K562 (cell line): ENCODE measurements around the gene PRICKLE3. TPM values are rescaled to one million over a fixed set of nuclear protein-coding genes. Genes with fewer than 3 reads are reported as not detected.

ENCODE experiments used
- ARNT ChIP-seq, 2 experiments: fragments of 450-650 bp; IDR thresholded peaks; 2 replicates each; pipeline ENCODE4 v1.6.1; 2016; ENCODE audit warnings: mild to moderate bottlenecking in 1 of 2
- ATF7 ChIP-seq: fragments of 450-650 bp; IDR thresholded peaks from 2 replicates; pipeline ENCODE4 v1.7.1; 2014; ENCODE audit warnings: mild to moderate bottlenecking, moderate library complexity
- CCNT2 ChIP-seq: IDR thresholded peaks from 2 replicates; pipeline ENCODE4 v1.6.1; 2011; ENCODE audit warnings: borderline replicate concordance, low read depth, mild to moderate bottlenecking, moderate library complexity, mixed read lengths, low read length; ENCODE audit not compliant: insufficient read length; ENCODE audit errors: extremely low read depth
- CEBPB ChIP-seq: fragments of 450-650 bp; IDR thresholded peaks from 2 replicates; pipeline ENCODE4 v1.6.1; 2016; ENCODE audit warnings: missing genetic modification characterization, missing compliant biosample characterization
- CHAMP1 ChIP-seq: fragments of 450-650 bp; IDR thresholded peaks from 2 replicates; pipeline ENCODE4 v1.6.1; 2016; ENCODE audit warnings: mild to moderate bottlenecking
- CHD1 ChIP-seq: fragments of 200-600 bp; sonication (generic); IDR thresholded peaks from one replicate; pipeline ENCODE4 v1.6.1; 2012; ENCODE audit warnings: mild to moderate bottlenecking, moderate library complexity, low read length, inconsistent platforms
- CREM ChIP-seq: IDR thresholded peaks from 2 replicates; pipeline ENCODE4 v1.6.1; 2014; ENCODE audit warnings: antibody characterized with exemption, low read depth
- DPF2 ChIP-seq: fragments of 450-650 bp; IDR thresholded peaks from 2 replicates; pipeline ENCODE4 v1.6.1; 2016
- FOSL1 ChIP-seq: fragments of 200-800 bp; sonication (Bioruptor generic); conservative IDR thresholded peaks from 2 replicates; pipeline ENCODE4 v1.6.1; 2016; ENCODE audit warnings: missing genetic modification characterization, missing compliant biosample characterization
- HDAC3 ChIP-seq: fragments of 450-650 bp; IDR thresholded peaks from 2 replicates; pipeline ENCODE4 v1.6.1; 2018; ENCODE audit warnings: borderline replicate concordance, mild to moderate bottlenecking, moderate library complexity; ENCODE audit not compliant: partially characterized antibody
- HDAC8 ChIP-seq: fragments of 450-650 bp; IDR thresholded peaks from 2 replicates; pipeline ENCODE4 v1.6.1; 2016; ENCODE audit warnings: mild to moderate bottlenecking, missing genetic modification characterization, moderate library complexity, missing compliant biosample characterization
- KLF16 ChIP-seq: IDR thresholded peaks from 2 replicates; pipeline ENCODE4 v1.6.1; 2016; ENCODE audit warnings: antibody characterized with exemption
- MTA2 ChIP-seq: fragments of 450-650 bp; IDR thresholded peaks from 2 replicates; pipeline ENCODE4 v1.6.1; 2016; ENCODE audit warnings: low read depth
- NFIC ChIP-seq: fragments of 450-650 bp; IDR thresholded peaks from 2 replicates; pipeline ENCODE4 v1.6.1; 2017; ENCODE audit warnings: mild to moderate bottlenecking, inconsistent platforms
- NR3C1 ChIP-seq: sonication (generic); formaldehyde crosslinking; IDR thresholded peaks from 2 replicates; pipeline ENCODE4 v1.8.1; 2022; ENCODE audit warnings: missing genetic modification reagents
- NRF1 ChIP-seq, 2 experiments: fragments of 450-650 bp; IDR thresholded peaks in 1 of 2; conservative IDR thresholded peaks in 1 of 2; 2 replicates each; pipeline ENCODE4 v1.6.1; 2014; ENCODE audit warnings: mild to moderate bottlenecking in 2 of 2
- PKNOX1 ChIP-seq: fragments of 450-650 bp; IDR thresholded peaks from 2 replicates; pipeline ENCODE4 v1.6.1; 2016
- SMARCA4 ChIP-seq: fragments of 450-650 bp; IDR thresholded peaks from 2 replicates; pipeline ENCODE4 v1.6.1; 2016
- SOX6 ChIP-seq: fragments of 450-650 bp; IDR thresholded peaks from 2 replicates; pipeline ENCODE4 v1.6.1; 2014; ENCODE audit warnings: mild to moderate bottlenecking
- TAF1 ChIP-seq: IDR thresholded peaks from 2 replicates; pipeline ENCODE4 v1.6.1; 2011; ENCODE audit warnings: mild to moderate bottlenecking, low read length, moderate library complexity; ENCODE audit not compliant: insufficient read depth, control insufficient read depth, severe bottlenecking; ENCODE audit errors: extremely low read depth
- TCF3 ChIP-seq: sonication (generic); formaldehyde crosslinking; IDR thresholded peaks from 2 replicates; pipeline ENCODE4 v1.4.0; 2020; ENCODE audit warnings: mild to moderate bottlenecking, missing genetic modification reagents
- ZMIZ1 ChIP-seq, 2 experiments: fragments of 150-350 bp in 1 of 2; IDR thresholded peaks; 2 replicates each; pipeline ENCODE4 v1.6.1; 2012 to 2016; ENCODE audit warnings: low read depth in 2 of 2, low read length in 2 of 2, mild to moderate bottlenecking in 1 of 2, moderate library complexity in 1 of 2
- ZNF766 ChIP-seq: fragments of 200-800 bp; sonication (Bioruptor generic); conservative IDR thresholded peaks from 2 replicates; pipeline ENCODE4 v1.6.1; 2016; ENCODE audit warnings: missing genetic modification characterization, missing compliant biosample characterization
- polyA plus RNA-seq, 8 experiments: library from polyadenylated mRNA; depleted of rRNA in 4 of 8; stranded (reverse) in 5 of 8; unstranded in 3 of 8; fragments of >200 nt; fragmentation: Nextera tagmentation in 2 of 8; fragmentation: Illumina TruSeq in 1 of 8; extraction: Ambion mirVana in 2 of 8; extraction: Trizol in 1 of 8; gene quantifications; 2 replicates each; pipeline versions ENCODE4 v1.2.1 to v1.2.3, GENCODE V29; 2011 to 2014; ENCODE audit warnings: inconsistent platforms in 1 of 8, missing spikeins in 1 of 8
- total RNA-seq, 7 experiments: library from RNA; depleted of rRNA in 6 of 7; stranded (reverse); fragments of >200 nt in 6 of 7; fragmentation: Illumina TruSeq in 2 of 7; extraction: Trizol in 2 of 7; gene quantifications; 2 replicates each; pipeline versions ENCODE4 v1.2.1 to v1.2.3, GENCODE V29; 2011 to 2021; ENCODE audit warnings: low replicate concordance in 1 of 7

The PRICKLE3 gene
- total and polyA plus RNA-seq, 9 of the 15 experiments (the other 6 are each of a cell fraction or from before 2014, with no cell fraction given) = 1.1 to 44.3 (median 14.0) TPM

GRCh38 chrX:49148390-49149100, 37.6 kb downstream of the PRICKLE3 start (continued):
- TF ChIP-seq ARNT (IDR thresholded peaks at IDR 0.05) = peak in 1 of 2 experiments; percentile 73; a peak in 1 of 4 replicates
- TF ChIP-seq ZMIZ1 (IDR thresholded peaks at IDR 0.05; ENCODE audit: low read depth in 2 of 2, low read length in 2 of 2) = peak in 1 of 2 experiments; percentile 79; a peak in 2 of 4 replicates
- TF ChIP-seq KLF16 = peak; percentile 79
- TF ChIP-seq TAF1 = peak; percentile 56
- TF ChIP-seq HDAC3 = peak; percentile 64
- peak; percentile 80 for TF ChIP-seq MTA2
- TF ChIP-seq FOSL1 = peak; percentile 45
- peak; percentile 72; the same call in 1 of the 2 replicates for TF ChIP-seq ZNF766 (CRISPR knock-in tag)
- 0 out of 2 replicates have a peak, but pooled peaks have one; percentile 31 for TF ChIP-seq HDAC8
- TF ChIP-seq TCF3 (CRISPR knock-in tag) = peak; percentile 93
- peak in 1 of 2 experiments; percentile 25; a peak in 2 of 4 replicates for TF ChIP-seq NRF1 (conservative IDR thresholded peaks at IDR 0.05 in 1 of 2, IDR thresholded peaks at IDR 0.05 in 1 of 2)
- peak; percentile 56 for TF ChIP-seq NFIC
- peak; percentile 83 for TF ChIP-seq DPF2
- 0 out of 2 replicates have a peak, but pooled peaks have one; percentile 18 for TF ChIP-seq CHAMP1
- 0 out of 2 replicates have a peak, but pooled peaks have one; percentile 26 for TF ChIP-seq NR3C1 (CRISPR knock-in tag)
- peak; percentile 34 for TF ChIP-seq PKNOX1
- TF ChIP-seq CHD1 = peak; percentile 62
- TF ChIP-seq SOX6 = peak; percentile 83
- TF ChIP-seq CREM = peak; percentile 54; the same call in 1 of the 2 replicates
- TF ChIP-seq CCNT2 = peak; percentile 65
- peak; percentile 91 for TF ChIP-seq CEBPB
- peak; percentile 25; the same call in 1 of the 2 replicates for TF ChIP-seq ATF7
- TF ChIP-seq SMARCA4 = peak; percentile 85
